GM18909 (cell line): ENCODE data around the gene ETF1.
"Not testable (repeated sequence)": the region's sequence is repeated elsewhere in the genome, so short reads cannot be mapped to it uniquely, and the experiment has no call there.

ENCODE experiments used
- ATAC-seq: cut with Tn5 transposase; IDR thresholded peaks from one replicate; pipeline ENCODE4 v1.9.1; 2021; ENCODE audit warnings: mild to moderate bottlenecking; ENCODE audit not compliant: unreplicated experiment, poor library complexity

Gene ETF1

DNA sequence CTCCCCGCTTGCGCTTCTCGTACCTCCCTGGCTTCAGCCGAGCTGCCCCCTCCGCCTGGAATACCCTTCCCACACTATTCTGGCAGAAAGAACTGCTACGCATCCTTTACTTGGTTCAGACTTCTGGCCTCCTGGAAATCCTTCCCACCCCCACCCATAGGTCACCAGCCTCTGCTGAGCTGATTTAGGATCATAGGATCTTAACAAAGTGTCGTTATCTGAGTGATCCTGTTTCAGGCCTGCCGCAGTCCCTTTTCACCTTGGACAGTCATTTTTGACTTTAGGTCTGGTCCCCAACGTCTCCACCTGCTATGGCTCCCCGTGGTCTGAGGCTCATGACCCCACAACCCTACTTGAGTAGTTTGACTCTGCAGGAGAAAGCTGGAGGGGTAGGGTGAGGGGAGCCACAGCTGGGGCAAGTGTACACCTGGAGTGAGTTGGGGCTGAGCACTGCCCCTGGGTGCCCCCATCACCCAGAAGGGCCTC is 50.4 kb downstream of the ETF1 start:
- ATAC-seq: no peak

DNA sequence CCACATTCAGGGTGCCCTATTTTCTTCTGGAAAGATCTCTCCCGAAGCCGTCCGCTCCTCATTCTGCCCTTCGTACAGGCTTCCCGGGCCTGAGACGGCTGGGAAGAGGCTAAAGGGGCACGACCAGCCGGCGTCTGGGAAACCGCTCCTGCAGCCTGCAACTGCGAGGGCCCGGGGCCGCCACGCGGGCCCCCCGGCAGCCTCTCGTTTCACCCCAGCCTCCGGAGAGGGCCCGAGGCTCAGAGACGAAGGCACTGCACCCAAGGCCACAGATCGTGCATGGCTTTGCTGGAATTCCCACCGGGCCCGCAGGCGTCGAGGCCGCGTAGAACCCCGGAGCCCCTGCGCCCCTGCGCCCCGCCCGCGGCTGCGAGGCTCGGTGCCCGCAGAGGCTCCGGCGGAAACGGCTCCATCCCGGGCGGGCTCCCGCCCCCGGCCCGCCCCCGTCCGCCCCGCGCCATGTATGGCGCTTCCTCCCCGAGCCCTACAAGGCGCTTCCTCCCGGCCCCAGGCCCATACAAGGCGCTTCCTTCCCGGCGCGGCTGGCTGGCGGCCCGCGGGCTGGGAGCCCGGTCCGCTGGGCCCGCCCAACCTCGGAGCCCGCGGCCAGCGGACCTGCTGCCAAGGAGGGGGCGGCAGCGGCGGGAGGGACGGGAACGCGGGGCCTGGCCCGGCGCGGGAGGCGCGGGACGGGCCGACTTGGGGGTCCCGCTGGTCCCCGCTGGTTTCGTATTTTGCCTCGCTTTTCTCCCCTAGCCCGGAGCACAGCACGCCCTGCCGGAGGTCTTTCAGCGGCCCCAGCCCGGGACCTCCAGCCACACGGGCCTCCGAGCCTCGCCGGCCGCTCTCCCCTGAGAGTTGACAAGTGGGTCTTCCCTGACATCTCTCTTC is 51.1 kb downstream of the ETF1 start:
- peak; percentile 96 for ATAC-seq

DNA sequence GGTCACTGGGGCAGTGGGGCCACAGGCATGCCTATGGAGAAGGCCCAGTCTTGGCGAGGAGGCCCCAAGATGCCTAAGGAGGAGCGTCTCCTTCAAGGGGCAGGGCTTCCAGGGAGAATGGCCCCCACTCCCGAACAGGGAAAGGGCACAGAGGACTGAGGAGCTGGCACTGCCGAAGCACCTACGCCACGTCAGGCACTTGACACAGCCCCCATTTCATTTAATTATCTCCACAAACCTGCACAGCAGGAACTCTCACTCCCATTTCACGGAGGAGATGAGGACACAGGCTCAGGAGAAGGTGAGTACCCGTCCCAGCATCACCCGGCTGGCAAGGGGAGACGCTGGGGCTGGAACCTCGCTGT is 51.8 kb downstream of the ETF1 start:
- ATAC-seq: no peak

DNA sequence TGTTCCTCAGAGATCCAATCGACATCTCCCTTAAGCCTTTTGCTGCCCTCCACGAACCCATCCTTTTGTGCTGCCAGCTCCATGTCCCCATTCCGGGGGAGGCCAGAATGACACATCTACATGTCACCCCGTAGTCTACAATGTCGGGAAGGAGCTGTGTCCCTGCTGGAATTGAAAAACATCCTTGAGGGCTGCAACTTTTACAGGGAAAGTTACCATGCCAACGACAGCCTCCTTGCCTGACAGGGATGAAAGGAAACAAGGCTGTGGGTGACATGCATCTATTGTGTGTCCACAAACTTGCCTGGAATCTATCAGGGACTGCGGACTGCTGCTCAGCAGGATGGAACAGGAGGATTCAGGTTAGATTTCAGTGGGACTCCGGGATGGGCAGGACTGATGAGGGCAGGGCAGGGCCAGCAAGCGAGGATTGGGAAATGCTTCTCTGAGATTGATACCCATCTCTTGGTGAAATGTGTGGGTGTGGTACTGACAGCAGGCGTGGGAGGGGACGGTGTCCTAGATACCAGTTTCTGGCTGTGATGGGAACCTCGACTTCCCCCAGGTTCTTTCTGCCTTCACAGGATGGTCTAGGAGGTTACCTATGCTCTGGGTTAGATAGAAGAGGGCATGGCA is 52.3 kb downstream of the ETF1 start:
- ATAC-seq: no peak

DNA sequence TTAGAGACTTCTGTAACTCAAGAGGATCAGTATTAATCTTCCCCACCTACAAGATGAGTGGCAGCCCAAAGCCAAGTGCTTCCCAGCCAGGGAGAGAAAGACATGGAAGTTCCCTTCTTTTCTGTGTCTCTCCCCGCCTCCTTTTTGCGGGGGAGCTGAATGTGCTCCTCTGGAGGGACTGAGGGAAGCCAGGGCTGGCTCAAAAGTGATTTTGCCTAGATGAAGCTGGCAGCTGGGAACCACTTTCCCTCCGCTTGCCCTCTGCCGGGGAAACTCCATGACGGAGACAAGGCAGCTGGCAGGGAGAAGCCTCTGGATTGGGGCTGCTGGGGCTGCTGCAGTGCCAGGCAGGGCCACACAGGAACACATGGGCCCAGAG is 53.4 kb downstream of the ETF1 start:
- ATAC-seq: no peak

DNA sequence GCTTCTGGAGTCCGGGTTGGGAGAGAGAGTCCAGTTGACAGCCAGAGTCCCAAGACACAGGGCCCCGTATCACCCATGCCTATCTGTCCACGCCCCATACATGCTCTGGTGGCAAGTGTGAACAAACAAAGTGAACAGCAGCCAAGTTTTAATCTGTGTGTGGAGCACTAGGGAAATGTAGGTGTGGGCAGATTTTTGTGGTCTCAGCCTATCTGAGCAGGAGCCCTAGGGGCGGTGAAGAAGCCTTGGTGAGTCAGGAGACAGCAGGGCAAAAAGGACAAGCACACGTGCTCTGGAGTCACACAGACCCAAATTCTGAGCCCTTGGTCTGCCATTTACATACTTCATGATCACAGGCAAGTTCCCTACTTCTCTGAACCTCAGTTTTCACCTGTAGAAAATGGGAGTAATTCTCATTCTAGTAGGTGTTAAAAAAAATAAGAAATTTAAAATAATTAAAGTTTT is 54.5 kb downstream of the ETF1 start:
- no peak for ATAC-seq

DNA sequence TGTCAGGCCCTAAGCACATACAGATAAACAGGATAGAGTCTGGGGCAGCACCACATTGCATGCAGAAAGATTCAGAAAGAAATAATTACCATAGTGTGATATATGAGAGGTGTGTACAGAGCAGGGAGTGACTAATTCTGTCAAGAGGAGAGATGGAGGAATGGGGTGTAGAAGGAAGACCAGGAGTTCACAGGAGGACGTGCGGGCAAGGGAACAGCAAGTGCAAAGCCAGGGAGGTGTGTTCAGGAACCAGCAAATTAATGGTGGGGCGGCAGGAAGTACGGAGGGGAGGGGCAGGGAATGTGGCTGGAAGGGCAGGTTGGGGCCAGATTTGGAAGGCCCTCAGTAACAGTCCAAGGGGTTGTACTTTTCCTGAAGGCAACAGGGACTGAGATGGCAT is 60.4 kb downstream of the ETF1 start:
- no peak for ATAC-seq

DNA sequence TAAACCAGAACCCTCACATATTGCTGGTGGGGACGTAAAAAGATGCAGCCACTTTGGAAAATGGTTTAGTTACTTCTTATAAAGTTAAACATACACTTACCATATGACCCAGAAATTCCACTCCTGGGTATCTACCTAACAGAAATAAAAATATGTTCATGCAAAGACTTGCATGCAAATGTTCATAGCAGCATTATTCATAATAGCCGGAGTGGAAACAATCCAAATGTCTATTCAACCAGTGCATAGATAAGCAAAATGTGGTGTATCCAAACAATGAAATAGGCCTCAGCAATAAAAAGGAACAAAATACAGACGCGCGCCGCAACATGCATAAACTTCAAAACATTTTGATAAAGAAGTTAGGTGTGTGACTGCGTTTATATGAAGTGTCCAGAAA is 66.1 kb downstream of the ETF1 start:
- ATAC-seq: no peak

DNA sequence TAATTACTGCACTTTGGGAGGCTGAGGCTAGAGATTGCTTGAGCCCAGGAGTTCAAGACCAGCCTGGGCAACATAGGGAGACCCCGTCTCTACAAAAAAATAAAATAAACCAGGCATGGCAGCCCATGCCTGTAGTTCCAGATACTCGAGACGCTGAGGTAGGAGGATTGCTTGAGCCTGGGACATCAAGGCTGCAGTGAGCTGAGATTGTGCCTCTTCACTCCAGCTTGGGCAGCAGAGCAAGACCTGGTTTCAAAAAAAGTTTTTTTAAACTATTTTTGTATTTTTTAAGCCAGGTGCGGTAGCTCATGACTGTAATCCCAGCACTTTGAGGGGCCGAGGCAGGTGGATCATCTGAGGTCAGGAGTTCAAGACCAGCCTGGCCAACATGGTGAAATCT is 69.9 kb downstream of the ETF1 start:
- ATAC-seq: not testable (repeated sequence)

DNA sequence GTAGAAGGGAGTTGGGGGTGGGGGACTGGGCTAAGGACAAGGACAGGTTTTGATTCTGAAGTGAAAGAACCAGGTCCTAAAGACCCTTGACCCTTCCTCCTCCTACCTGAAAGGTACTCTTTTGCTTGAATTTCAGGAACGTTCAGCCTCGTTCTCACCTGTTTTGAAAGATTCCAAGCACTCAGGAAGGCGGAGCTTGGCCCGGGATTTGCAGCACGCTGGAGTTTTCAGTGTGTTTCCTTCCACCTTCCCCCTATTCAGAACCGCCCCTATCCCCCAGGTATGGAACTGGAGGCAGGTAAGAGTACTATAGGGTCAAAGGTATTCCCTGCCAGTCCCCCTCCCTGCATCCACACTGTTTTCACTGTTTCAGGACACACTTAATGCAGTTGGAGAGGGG is 70.7 kb downstream of the ETF1 start:
- ATAC-seq: no peak

DNA sequence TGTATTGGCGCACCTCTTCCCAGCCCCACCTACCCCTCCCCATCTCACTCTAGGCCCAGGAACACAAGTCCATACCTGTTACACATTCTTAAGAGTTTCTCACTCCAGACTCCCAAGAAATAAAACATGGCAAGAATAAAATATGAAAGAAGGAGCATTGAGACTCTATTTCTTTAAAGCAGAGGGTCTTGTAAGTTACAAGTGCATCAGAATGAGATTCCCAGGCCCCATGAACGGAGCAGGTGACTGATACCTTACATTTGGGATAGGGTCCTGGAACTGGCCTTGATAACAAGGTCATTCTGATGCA is 72.0 kb downstream of the ETF1 start:
- no peak for ATAC-seq

DNA sequence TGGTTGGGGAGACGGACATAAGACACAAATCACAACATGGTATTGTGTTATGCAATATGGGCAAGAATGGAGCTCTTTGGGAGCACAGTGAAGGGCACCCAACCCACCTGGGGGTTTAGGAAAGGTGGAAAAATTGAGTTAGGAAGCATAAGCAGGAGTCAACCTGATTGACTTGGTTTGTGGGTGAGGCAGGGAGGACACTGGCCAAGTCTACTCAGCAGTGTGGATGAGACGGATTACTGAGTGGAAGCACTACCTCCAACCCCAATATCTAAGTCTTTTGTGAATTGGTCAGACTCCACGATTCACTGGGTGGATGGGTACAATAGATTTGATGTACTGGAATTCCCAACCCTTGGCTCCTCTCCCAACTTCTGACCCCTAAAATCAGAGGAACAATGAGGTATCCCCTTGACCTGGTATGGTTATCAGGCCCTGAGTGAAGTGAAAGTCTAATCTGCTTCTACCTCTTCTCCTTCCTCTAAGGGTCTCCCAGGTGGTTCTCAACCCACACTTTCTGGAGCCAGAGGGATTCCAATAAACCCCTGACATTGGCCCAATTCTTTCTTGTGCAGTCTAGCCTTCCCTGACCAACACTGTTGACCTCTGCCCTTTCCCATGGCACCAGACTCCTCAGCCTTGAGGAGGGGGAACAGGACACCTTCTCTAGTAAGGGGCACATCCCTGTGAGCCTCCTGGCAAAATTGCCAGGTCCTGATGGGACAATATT is 72.5 kb downstream of the ETF1 start:
- ATAC-seq: no peak

DNA sequence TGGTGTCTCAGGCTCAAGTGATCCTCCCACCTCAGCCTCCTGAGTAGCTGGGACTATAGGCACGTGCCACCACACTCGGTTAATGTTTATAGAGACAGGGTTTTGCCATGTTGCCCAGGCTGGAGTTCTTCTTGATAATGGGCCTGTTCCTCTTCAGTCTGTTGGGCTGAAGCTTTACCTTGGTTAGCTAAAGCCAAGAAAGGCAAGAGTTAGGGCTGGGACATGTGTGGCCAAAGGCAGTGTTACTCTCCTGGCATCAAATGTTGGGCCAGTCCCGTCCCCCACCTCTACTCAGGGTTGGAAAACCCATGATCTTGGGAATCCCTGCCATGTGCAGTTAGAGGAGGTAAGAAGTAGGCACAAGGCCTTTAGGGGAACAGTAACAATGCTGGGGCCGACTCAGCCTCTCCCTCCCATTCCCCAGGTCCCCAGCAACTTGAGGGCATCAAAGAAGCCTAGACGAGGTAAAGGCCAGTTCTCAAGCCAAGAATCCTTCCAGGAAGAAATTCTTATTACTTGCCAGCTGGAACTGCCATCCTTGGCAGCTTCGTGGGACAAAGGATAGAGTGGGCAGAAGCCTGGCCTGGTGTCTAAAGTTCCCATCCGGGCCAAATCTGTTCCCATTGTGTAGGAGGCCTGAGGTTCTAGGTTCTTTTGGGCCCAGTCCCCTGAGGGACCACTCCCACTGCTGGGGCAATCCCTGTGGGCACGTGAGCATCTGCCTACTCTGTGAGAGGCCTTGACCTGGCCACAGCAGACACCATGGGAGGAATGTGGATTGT is 73.3 kb downstream of the ETF1 start:
- no peak for ATAC-seq

DNA sequence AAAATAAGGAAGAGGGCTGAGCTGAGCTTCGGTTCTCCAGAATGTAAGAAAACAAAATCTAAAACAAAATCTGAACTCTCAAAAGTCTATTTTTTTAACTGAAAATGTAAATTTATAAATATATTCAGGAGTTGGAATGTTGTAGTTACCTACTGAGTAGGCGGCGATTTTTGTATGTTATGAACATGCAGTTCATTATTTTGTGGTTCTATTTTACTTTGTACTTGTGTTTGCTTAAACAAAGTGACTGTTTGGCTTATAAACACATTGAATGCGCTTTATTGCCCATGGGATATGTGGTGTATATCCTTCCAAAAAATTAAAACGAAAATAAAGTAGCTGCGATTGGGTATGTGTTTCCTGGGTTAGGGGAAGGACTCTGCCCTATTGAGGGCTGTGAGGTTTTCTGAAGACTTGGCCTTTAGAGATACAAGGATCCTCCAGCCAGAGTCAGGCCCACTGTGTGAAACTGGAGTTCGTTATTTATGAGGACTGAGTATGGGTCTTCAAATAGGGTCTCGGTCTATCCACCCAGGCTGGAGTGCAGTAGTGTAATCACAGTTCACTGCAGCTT is 74.0 kb downstream of the ETF1 start:
- no peak for ATAC-seq

DNA sequence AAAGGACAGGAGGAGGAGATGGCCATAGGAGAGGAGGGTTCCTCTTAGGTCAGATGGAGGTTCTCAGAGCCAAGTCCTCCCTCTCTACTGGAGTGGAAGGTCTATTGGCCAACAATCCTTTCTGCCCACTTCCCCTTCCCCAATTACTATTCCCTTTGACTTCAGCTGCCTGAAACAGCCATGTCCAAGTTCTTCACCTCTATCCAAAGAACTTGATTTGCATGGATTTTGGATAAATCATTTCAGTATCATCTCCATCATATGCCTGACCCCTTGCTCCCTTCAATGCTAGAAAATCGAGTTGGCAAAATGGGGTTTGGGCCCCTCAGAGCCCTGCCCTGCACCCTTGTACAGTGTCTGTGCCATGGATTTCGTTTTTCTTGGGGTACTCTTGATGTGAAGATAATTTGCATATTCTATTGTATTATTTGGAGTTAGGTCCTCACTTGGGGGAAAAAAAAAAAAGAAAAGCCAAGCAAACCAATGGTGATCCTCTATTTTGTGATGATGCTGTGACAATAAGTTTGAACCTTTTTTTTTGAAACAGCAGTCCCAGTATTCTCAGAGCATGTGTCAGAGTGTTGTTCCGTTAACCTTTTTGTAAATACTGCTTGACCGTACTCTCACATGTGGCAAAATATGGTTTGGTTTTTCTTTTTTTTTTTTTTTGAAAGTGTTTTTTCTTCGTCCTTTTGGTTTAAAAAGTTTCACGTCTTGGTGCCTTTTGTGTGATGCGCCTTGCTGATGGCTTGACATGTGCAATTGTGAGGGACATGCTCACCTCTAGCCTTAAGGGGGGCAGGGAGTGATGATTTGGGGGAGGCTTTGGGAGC is 74.7 kb downstream of the ETF1 start:
- ATAC-seq: no peak

DNA sequence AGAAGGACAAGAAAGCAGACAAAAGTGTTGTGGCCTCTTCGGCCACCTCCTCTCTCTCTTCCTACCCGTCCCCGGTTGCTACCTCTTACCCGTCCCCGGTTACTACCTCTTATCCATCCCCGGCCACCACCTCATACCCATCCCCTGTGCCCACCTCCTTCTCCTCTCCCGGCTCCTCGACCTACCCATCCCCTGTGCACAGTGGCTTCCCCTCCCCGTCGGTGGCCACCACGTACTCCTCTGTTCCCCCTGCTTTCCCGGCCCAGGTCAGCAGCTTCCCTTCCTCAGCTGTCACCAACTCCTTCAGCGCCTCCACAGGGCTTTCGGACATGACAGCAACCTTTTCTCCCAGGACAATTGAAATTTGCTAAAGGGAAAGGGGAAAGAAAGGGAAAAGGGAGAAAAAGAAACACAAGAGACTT is 75.3 kb downstream of the ETF1 start:
- ATAC-seq: no peak

DNA sequence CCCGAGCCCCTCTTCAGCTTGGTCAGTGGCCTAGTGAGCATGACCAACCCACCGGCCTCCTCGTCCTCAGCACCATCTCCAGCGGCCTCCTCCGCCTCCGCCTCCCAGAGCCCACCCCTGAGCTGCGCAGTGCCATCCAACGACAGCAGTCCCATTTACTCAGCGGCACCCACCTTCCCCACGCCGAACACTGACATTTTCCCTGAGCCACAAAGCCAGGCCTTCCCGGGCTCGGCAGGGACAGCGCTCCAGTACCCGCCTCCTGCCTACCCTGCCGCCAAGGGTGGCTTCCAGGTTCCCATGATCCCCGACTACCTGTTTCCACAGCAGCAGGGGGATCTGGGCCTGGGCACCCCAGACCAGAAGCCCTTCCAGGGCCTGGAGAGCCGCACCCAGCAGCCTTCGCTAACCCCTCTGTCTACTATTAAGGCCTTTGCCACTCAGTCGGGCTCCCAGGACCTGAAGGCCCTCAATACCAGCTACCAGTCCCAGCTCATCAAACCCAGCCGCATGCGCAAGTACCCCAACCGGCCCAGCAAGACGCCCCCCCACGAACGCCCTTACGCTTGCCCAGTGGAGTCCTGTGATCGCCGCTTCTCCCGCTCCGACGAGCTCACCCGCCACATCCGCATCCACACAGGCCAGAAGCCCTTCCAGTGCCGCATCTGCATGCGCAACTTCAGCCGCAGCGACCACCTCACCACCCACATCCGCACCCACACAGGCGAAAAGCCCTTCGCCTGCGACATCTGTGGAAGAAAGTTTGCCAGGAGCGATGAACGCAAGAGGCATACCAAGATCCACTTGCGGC is 75.9 kb downstream of the ETF1 start:
- no peak for ATAC-seq

DNA sequence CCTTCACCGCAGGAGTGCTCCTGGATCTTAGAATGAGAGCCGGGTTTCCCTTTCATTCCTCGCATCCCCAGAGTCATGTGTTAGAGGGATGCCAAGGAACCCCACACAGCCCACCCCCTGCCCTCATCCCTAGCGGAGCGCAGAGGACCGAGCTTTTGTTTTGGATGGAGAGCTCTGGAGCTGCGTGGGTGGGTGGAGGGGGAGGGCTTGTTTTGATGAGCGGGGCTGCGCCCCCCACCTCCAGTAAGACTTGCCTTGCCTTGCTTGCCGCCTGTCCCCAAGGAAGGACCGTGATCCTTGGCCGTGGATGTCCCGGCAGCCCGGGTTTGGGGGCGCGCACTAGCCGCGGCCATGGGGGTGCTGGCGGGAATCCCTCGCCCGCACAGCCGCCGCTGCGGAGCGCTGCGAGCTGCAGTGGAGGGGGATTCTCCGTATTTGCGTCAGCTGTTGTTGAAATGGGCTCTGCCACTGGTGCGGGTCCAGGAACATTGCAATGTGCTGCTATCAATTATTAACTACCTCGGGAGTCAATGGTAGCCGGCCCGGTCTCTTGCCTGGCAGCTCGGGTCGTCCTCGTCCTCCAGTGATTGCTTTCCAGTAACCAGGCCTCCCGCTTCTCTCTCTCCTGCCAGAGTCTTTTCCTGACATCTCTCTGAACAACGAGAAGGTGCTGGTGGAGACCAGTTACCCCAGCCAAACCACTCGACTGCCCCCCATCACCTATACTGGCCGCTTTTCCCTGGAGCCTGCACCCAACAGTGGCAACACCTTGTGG is 76.7 kb downstream of the ETF1 start:
- ATAC-seq: no peak
